ENCODE data around the gene SEMA3G.

SEMA3G gene

DNA sequence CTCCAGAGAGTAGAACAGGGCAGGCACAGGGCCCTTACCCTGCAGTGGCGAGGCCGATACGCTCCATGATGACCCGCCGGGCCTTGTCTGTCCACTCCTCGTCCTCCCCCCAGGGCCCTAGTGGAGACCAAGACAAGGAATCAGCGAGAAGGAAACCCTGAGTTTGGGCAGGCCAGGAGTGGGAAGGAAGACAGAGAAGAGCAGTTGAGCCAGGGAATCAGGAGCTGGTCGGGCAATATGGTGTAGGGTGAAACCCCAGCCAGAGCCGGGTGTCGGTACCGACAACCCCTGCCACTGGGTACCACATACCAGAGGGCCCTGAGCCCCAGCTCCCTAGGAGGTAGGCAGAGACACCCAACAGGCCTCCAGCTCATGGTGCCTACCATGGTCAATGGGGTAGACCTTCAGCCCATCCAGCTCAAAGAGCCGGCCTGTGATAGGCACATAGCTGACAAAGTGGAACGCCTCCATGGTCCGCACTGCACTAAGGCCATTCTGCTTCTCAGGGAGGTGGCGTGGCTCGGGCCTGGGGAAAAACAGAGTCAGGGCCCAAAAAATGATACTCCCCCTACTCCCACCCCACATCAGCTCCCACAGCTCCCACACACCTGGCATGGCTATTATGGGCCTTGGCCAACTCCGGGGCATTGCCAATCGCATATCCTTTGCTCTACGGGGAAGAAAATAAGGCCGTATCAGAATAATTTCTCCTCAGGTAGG lies 38.0 kb downstream of the SEMA3G start:
- no peak for TF ChIP-seq TAF1 (IDR thresholded peaks at IDR 0.05; ENCODE audit: borderline replicate concordance, insufficient read depth, low read length)
- no peak for TF ChIP-seq FOXP2 (optimal IDR thresholded peaks at IDR 0.05; ENCODE audit: borderline replicate concordance, extremely low read depth, extremely low read length, insufficient read depth)
- TF ChIP-seq, protein P1, sequence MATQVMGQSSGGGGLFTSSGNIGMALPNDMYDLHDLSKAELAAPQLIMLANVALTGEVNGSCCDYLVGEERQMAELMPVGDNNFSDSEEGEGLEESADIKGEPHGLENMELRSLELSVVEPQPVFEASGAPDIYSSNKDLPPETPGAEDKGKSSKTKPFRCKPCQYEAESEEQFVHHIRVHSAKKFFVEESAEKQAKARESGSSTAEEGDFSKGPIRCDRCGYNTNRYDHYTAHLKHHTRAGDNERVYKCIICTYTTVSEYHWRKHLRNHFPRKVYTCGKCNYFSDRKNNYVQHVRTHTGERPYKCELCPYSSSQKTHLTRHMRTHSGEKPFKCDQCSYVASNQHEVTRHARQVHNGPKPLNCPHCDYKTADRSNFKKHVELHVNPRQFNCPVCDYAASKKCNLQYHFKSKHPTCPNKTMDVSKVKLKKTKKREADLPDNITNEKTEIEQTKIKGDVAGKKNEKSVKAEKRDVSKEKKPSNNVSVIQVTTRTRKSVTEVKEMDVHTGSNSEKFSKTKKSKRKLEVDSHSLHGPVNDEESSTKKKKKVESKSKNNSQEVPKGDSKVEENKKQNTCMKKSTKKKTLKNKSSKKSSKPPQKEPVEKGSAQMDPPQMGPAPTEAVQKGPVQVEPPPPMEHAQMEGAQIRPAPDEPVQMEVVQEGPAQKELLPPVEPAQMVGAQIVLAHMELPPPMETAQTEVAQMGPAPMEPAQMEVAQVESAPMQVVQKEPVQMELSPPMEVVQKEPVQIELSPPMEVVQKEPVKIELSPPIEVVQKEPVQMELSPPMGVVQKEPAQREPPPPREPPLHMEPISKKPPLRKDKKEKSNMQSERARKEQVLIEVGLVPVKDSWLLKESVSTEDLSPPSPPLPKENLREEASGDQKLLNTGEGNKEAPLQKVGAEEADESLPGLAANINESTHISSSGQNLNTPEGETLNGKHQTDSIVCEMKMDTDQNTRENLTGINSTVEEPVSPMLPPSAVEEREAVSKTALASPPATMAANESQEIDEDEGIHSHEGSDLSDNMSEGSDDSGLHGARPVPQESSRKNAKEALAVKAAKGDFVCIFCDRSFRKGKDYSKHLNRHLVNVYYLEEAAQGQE (IDR thresholded peaks at IDR 0.05; ENCODE audit: insufficient read depth in 1 of 2, low read depth in 2 of 2, low read length in 2 of 2), result no peak
- no peak for TF ChIP-seq SIN3A (IDR thresholded peaks at IDR 0.05; ENCODE audit: borderline replicate concordance, insufficient read depth, low read length)
- no peak for TF ChIP-seq POLR2AphosphoS5 (IDR thresholded peaks at IDR 0.05; ENCODE audit: low read depth, low read length)

DNA sequence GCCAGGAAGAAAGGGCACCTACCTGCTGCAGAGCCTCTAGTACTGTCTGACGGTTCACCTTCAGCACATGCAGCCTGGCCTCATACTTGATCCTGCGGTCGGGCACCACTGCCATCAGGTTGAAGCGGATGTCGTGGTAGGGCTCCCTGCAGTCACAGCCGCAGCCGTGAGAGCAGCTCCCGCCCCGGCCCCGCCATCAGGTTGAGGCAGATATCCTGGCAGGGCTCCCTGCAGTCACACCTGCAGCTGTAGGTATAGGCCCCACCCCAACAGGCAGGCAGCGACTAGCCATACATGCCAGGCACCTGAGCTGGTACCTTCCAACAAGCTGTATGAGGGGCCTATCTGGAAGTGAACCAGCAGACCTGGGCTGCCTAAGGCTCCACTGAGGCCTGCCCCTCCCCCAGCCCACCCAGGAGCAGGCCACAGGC lies 38.7 kb downstream of the SEMA3G start:
- TF ChIP-seq SIN3A (IDR thresholded peaks at IDR 0.05; ENCODE audit: borderline replicate concordance, insufficient read depth, low read length) (no peak), FOXP2 (optimal IDR thresholded peaks at IDR 0.05; ENCODE audit: borderline replicate concordance, extremely low read depth, extremely low read length, insufficient read depth) (no peak), TAF1 (IDR thresholded peaks at IDR 0.05; ENCODE audit: borderline replicate concordance, insufficient read depth, low read length) (no peak), POLR2AphosphoS5 (IDR thresholded peaks at IDR 0.05; ENCODE audit: low read depth, low read length) (no peak)
- TF ChIP-seq, protein P1 (IDR thresholded peaks at IDR 0.05; ENCODE audit: insufficient read depth in 1 of 2, low read depth in 2 of 2, low read length in 2 of 2), result no peak

DNA sequence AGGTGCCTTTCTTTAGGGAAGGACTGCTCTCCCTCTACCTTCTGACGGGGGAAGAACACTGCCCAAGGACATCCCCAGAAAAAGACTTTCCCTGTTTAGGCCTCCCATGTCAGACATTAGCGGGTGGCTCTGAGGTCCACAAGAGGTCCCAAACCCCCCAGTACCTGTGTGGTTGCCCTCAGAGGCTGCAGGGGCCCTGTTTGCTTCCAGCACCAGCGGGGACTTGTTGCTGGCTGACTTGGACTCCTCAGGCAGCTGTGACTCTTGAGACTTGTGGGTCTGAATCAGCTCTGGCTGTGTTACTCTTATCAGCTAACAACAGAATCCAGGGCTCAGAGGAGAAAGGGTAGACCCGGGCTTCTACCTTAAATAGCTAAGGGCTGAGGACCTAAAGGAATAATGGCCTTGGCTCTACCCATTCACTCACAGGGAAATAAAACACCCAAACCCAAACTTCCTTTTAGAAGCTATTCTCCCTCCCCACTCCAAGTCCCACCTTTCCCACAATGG lies 39.2 kb downstream of the SEMA3G start:
- no peak for TF ChIP-seq SIN3A (IDR thresholded peaks at IDR 0.05; ENCODE audit: borderline replicate concordance, insufficient read depth, low read length)
- TF ChIP-seq, protein P1 (IDR thresholded peaks at IDR 0.05; ENCODE audit: insufficient read depth in 1 of 2, low read depth in 2 of 2, low read length in 2 of 2), result no peak
- TF ChIP-seq FOXP2 (optimal IDR thresholded peaks at IDR 0.05; ENCODE audit: borderline replicate concordance, extremely low read depth, extremely low read length, insufficient read depth), result no peak
- TF ChIP-seq POLR2AphosphoS5 (IDR thresholded peaks at IDR 0.05; ENCODE audit: low read depth, low read length), result no peak
- TF ChIP-seq TAF1 (IDR thresholded peaks at IDR 0.05; ENCODE audit: borderline replicate concordance, insufficient read depth, low read length), result no peak

DNA sequence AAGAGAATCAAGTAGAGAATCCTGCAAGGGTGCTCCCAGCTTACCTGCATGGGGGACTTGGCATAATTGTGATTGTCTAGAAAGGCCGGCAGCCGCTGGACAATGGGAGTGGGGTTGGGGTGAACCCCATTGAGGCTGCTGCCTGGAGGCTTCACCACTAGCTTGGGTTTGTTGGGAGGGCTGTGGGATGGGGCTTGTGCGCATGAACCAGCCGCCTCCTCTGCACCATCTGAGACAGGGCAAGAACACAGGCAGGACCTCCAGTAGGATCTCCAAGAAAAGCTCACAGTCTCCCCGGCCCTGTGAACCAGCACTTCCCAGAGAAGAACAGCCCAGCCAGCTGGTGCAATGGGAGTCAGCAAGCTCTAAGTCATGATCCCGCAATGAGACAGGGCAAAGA lies 39.8 kb downstream of the SEMA3G start:
- no peak for TF ChIP-seq POLR2AphosphoS5 (IDR thresholded peaks at IDR 0.05; ENCODE audit: low read depth, low read length)
- TF ChIP-seq, protein P1 (IDR thresholded peaks at IDR 0.05; ENCODE audit: insufficient read depth in 1 of 2, low read depth in 2 of 2, low read length in 2 of 2), result no peak
